HPDE6-E6E7 (cell line): ENCODE results near the gene PPM1H.

ENCODE experiments used
- DNase-seq: peaks from one replicate; pipeline ENCODE4 v3.0.0; 2011; ENCODE audit warnings: missing footprints; ENCODE audit errors: extremely low spot score

Gene PPM1H

DNA sequence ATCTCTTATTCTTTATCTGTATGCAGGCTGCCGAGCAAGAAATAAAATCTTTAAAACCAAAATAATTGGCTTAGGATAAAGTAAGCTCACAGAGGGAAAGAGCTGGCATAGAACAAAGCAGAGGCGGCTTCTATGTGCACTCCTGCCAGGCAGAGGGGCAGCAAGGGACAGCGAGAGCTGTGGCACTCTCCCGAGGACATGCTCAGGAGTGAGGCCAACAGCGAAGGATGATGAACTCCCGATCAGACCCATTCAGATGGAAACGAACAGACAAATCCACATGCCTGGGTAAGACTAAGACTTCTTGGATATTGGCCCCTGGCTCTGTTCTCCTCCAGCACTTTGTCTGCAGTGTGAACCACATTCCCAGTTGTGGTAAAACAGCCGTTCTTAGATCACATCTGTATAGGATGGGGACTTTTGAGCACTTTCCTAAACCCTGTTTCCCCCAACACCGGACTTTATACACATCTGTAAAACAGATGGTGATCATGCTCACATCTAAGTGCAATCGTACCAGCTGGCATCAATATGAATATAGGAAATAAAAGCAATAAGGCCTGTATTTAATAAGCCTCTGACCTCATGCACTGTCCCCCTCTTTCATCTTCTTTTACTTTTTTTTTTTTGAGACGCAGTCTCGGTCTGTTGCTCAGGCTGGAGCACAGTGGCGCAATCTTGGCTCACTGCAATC is 134.1 kb downstream of the PPM1H start:
- no peak for DNase-seq

DNA sequence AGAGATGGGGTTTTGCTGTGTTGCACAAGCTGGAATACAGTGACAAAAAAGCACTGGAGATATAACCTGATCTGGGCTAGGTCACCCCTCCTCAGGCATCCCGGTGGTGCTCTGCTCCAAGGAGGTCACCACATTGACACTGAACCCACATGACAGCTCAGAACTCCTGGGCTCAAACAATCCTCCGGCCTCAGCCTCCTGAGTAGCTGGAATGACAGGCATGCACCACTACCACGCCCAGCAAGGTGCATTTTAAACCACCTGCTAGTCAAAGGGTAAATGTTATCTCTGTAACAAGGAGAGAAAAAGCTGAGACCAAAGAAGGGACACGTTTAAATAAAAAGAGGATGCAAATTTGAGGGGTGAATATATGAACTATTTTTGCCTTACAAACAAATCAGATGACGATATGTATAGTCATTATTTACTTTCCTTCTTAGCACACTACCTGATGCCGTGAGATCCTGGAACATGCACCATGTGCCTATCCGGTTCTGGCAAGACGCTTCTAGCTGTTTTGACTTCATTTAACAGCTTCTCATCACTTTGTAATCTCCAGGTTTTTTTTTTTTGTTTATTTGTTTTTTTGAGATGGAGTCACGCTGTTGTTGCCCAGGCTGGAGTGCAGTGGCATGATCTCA is 135.1 kb downstream of the PPM1H start:
- no peak for DNase-seq

GRCh38 chr12:62799126-62799736 is 135.7 kb downstream of the PPM1H start:
- DNase-seq: peak; percentile 39

DNA sequence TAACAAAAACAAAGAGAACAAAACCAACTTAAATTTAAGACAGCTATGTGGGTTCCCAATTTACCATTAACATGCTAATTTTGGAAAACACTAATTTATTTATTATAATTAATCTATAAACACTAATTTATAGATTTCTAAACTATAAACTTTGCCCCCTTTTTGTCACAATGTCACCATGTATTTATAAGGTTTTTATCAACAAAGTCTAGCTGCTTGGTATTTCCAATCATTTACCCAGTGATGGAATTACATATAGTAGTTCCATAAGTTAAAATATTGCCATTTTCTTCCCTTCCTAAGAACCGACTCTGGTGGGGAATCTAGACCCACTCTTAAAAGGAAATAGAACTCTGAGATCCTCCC is 140.7 kb downstream of the PPM1H start:
- no peak for DNase-seq

DNA sequence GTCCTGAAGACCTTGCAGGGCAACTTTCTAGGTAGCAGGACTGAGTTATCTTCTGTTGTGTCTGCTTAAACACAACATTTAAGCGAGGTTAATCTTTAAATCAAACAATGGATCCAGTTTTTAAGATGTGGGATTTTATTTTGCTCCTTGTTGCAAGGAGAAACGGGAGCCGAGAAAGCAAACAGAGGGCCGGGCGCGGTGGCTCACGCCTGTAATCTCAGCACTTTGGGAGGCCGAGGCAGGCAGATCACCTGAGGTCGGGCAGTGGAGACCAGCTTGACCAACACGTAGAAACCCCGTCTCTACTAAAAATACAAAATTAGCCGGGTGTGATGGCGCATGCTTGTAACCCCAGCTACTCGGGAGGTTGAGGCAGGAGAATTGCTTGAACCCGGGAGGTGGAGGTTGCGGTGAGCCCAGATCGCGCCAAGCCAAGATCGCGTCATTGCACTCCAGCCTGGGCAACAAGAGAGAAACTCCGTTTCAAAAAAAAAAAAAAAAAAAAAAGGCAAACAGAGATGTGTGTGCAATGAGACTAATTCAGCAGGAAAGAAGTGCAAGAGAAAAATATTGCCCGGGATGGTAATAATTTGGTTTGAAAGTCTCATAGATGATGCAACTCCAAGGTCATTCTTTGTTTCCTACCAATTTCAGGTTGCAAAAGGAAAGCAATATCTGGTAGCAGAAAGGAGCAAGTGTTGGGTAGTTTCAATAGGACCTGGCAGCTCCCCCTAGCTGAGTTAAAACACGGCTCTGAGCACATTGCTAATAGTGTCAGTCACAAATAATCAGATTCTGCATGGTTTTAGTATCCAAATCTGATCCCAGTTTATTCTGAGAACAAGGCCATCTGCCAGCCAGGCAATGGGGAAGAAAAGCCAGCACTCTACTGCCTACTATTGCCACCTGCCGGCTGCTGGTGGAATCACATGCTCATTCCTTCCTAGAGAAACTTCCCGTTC is 141.4 kb downstream of the PPM1H start:
- peak; percentile 48 for DNase-seq

DNA sequence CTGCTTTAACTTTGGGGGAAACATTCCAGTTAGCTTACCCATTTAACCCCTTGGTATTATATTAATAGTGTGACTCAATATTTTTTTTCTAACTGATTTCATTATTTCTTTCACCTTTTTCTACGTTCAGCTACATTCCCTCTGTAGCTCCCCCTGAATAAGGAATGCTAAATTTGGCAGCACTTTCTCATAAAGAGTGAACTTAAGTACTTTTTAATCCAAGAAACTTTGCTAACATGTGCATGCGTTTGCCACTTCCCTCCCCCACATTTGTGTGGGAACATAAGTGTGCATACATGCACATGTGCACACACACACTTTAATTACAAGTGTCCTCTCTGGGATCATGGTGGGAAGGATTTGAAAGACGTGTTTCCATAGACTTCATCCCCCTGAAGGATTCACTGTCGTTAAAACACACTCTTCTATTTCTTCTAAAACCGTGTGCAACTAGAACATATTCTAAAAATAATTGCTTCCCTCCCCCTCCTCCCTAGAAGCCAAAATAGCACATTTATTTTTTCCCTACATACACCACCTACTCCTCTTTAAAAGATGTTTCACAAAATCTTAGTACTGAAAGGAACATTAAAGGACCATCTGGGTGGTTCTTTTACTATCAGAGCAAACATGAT is 142.6 kb downstream of the PPM1H start:
- no peak for DNase-seq

GRCh38 chr12:62789851-62790250 is 145.1 kb downstream of the PPM1H start:
- no peak for DNase-seq

GRCh38 chr12:62787611-62788010 is 147.3 kb downstream of the PPM1H start:
- no peak for DNase-seq

GRCh38 chr12:62787023-62787422 is 147.9 kb downstream of the PPM1H start:
- no peak for DNase-seq

GRCh38 chr12:62785941-62786559 is 148.9 kb downstream of the PPM1H start:
- DNase-seq: peak; percentile 79

DNA sequence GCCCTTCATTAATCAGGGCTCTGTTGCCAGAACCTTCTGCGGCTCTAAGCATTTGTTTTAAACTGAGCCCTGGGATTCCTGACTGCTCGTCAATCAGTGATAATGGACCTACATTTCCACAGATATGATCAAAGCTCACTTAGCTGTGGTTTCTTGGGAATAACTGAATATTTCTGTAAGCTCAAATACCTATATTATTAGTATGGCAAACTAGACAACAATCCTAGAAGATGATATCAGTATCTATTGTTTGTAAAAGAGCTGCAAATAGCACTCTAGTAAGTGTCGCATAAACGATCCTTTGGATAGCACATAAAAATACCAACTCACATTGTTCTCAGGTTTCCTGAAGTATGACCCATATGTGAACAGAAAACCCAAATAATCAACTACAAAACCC is 150.4 kb downstream of the PPM1H start:
- DNase-seq: no peak

GRCh38 chr12:62783881-62784280 is 151.1 kb downstream of the PPM1H start:
- no peak for DNase-seq

GRCh38 chr12:62781136-62781880 is 153.6 kb downstream of the PPM1H start:
- no peak for DNase-seq

DNA sequence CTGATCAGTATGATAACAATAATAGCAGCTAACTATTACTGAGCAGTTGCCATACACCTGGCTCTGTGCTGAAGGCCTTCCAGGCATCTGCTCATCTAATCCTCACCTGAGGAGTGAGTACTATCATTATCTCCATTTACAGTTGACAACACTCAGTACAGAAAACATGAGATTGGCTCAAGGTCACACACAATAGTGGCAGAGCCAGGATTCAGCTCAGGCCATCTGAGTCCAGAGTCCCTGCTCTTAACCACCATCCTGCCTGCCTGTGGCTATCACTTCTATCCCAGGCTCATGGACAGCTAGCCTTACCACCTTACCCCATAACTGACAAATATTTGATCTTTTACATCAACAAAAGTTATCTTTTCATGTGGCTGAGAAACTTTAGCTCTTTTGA is 155.5 kb downstream of the PPM1H start:
- DNase-seq: no peak

DNA sequence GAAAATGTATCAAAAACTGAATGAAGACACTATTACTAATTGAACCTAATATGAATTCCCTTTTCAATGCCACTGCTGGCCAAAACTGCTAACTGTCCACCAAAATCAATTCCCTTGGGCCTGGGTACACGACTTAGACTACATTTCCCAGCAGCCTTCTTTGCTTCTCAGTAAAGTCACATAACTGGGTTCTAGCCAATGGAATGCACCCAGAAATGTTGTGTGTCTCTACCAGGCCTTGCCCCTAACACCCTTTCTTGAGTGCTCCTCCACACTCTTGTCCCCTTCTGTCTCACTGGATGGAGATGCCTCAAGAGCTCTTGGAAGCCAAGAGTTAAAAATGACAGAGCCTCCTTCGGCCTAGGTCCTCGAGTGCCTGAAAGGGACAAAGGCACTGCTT is 156.8 kb downstream of the PPM1H start:
- DNase-seq: no peak

- no peak for DNase-seq
Measured at GRCh38 chr12:62776997-62777396, 158.0 kb downstream of the PPM1H start.

DNA sequence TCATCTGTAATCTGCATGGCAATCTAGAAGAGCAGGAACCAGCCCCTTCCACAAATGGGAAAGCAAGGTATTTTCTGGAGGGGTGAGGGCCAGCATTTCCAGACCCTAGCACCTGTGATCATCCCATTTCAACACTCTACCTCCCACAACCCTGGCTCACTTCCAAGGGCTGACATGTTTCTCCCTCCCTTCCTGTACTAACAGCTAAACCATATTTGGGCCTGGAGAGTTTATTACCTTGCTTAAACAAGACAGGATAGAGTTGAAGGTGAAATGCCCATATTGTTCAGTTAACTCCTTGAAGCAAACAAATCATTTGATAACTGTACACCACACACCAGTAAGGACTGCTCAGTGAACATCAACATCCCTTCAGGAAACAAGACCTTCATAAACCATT is 158.4 kb downstream of the PPM1H start:
- DNase-seq: no peak

- DNase-seq: no peak
Measured at GRCh38 chr12:62774794-62775193, 160.2 kb downstream of the PPM1H start.

DNA sequence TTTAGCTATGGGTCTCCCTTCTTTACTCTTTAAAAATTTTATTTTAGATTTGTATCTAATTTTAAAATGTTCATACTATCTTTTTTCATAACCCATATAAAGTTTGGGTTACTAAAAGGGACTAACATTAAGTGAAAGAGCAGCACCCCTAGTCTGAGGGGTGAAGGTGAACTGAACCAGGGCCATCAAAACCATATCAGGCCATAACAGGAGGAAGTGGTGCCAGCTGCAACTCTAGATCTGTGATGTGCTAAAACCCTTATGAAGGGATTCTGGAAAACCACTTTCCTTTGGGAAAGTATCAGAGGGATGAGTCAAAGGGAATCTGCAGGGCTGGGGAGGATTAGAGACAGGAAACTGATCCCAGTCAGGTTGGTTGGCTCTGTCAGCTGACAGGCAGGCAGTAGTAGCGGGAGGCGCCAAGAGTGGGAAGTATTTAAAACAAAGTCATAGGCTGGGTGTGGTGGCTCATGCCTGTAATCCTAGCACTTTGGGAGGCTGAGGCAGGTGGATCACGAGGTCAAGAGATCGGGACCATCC is 162.5 kb downstream of the PPM1H start:
- DNase-seq: no peak

DNA sequence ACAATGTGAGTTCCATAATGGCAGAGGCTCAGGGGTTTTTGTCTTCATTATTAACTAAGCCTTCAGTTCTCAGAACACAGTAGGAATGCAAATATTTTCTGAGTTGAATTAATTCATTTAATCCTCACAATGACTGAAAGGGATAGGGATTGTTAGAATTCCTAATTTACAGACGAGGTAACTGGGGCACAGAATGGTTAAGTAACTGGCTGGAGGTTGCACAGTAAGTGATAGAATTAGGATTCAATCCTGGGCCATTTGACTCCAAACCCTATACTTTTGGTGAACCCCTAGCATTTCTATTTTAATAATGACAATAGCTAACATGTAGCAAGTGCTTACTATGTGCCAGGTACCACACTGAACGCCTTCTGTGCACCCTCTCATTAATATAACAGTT is 163.1 kb downstream of the PPM1H start:
- no peak for DNase-seq
